ENCODE data around the gene KIF17. TPM values are rescaled to one million over a fixed set of nuclear protein-coding genes. Genes with fewer than 3 reads are reported as not detected.

The KIF17 gene
- polyA plus RNA-seq, 1 donor from 2014 or later, result 10.0 TPM

DNA sequence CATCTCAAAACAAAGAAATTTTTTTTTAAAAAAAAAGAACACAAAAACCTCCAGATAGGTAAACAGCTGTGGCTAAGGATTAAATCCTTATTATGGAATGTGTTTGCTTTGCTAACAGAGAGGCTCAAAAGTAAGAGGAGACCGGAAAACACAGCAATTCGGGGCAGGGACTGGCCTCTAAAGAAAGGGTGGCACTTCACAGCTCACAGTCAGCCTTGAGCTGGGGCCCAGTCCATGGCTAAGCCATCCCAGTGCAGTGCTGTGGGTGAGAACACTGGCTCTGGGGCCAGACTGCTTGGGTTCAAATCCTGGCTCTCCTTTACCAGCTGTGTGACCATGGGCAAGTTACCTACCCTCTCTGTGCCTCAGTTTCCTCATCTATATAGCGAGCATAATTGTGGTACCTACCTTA is 28.2 kb downstream of the KIF17 start:
- Histone ChIP-seq H3K9ac (ENCODE audit: low read length) (no peak overlapping the region), H3K4me2 (ENCODE audit: low read length) (no peak overlapping the region), H2AFZ (ENCODE audit: low read depth, low read length) (no peak overlapping the region), H3K79me2 (replicated peaks; ENCODE audit: insufficient read depth, low read length) (no peaks in the 10 kb centered on the region), H3K9me2 (ENCODE audit: insufficient read depth, low read length) (no peaks in the 10 kb centered on the region), H3K27me3 (ENCODE audit: insufficient read depth, low read depth, low read length) (no peaks in the 10 kb centered on the region), H3K27ac (ENCODE audit: low read length) (no peak overlapping the region), H4K20me1 (ENCODE audit: insufficient read depth) (no peaks in the 10 kb centered on the region), H3K9me3 (ENCODE audit: low read length) (no peaks in the 10 kb centered on the region), H3K4me3 (ENCODE audit: low read length) (no peak overlapping the region), H3K36me3 (ENCODE audit: insufficient read depth, low read length) (no peaks in the 10 kb centered on the region), H3F3A (ENCODE audit: insufficient read depth, low read length, poor library complexity, severe bottlenecking) (no peaks in the 10 kb centered on the region)
- no peak for TF ChIP-seq POLR2AphosphoS5 (IDR thresholded peaks at IDR 0.05)
- TF ChIP-seq, protein P1, sequence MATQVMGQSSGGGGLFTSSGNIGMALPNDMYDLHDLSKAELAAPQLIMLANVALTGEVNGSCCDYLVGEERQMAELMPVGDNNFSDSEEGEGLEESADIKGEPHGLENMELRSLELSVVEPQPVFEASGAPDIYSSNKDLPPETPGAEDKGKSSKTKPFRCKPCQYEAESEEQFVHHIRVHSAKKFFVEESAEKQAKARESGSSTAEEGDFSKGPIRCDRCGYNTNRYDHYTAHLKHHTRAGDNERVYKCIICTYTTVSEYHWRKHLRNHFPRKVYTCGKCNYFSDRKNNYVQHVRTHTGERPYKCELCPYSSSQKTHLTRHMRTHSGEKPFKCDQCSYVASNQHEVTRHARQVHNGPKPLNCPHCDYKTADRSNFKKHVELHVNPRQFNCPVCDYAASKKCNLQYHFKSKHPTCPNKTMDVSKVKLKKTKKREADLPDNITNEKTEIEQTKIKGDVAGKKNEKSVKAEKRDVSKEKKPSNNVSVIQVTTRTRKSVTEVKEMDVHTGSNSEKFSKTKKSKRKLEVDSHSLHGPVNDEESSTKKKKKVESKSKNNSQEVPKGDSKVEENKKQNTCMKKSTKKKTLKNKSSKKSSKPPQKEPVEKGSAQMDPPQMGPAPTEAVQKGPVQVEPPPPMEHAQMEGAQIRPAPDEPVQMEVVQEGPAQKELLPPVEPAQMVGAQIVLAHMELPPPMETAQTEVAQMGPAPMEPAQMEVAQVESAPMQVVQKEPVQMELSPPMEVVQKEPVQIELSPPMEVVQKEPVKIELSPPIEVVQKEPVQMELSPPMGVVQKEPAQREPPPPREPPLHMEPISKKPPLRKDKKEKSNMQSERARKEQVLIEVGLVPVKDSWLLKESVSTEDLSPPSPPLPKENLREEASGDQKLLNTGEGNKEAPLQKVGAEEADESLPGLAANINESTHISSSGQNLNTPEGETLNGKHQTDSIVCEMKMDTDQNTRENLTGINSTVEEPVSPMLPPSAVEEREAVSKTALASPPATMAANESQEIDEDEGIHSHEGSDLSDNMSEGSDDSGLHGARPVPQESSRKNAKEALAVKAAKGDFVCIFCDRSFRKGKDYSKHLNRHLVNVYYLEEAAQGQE (IDR thresholded peaks at IDR 0.05; ENCODE audit: borderline replicate concordance), result no peak
- no peak for TF ChIP-seq RAD21 (conservative IDR thresholded peaks at IDR 0.05)
- TF ChIP-seq TAF1 (IDR thresholded peaks at IDR 0.05; ENCODE audit: low read depth), result no peak

DNA sequence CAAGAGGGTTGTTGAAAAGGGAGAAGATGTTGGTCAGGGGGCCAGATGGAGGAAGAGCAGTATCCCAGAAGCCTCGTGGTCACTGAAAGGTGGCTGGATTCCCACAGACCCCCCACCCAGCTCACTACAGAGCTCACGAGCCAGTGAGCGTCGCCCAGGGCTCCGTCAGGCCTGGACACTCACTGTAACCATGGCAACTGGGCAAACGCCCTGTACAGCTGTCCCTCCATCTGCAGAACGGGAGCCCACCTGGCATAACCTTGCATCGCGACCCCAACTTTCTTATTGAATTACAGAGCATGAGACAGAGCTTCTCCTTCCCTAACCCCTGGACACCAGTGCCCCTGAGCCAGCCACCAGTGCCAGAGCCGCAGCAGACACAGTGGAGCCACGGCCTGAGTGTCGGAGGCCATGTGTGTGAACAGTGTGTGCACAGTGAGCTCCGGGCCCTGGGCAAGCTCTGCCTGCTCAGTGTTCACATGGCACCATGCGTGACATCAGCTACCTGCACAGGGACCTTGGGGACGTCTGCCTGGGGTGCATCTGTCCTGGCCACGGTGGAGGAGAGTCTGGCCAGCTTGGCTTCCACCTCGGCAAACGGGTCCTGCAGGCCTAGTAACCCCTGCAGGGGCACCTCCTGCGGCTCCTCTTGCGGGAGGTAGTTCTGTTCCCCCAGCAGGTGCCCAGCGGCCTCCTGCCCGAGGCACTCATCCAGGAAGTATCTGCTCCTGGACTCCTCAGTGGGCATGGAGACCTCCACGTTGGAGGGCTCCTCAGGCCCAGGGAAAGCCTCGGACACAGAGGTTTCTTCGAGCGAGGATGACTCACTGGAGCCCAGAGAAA is 30.7 kb downstream of the KIF17 start:
- Histone ChIP-seq H3K27ac (ENCODE audit: low read length) (no peak overlapping the region), H3K9me3 (ENCODE audit: low read length) (no peaks in the 10 kb centered on the region), H4K20me1 (ENCODE audit: insufficient read depth) (no peaks in the 10 kb centered on the region), H3K9me2 (ENCODE audit: insufficient read depth, low read length) (no peaks in the 10 kb centered on the region), H3K27me3 (ENCODE audit: insufficient read depth, low read depth, low read length) (no peaks in the 10 kb centered on the region), H3K36me3 (ENCODE audit: insufficient read depth, low read length) (no peaks in the 10 kb centered on the region), H3K79me2 (replicated peaks; ENCODE audit: insufficient read depth, low read length) (no peaks in the 10 kb centered on the region), H2AFZ (ENCODE audit: low read depth, low read length) (no peak overlapping the region), H3K4me3 (ENCODE audit: low read length) (no peak overlapping the region), H3K9ac (ENCODE audit: low read length) (no peak overlapping the region), H3F3A (ENCODE audit: insufficient read depth, low read length, poor library complexity, severe bottlenecking) (no peaks in the 10 kb centered on the region), H3K4me2 (ENCODE audit: low read length) (no peak overlapping the region)
- TF ChIP-seq MXI1 (conservative IDR thresholded peaks at IDR 0.05; ENCODE audit: poor library complexity, severe bottlenecking) (no peak), RAD21 (conservative IDR thresholded peaks at IDR 0.05) (no peak), EZH2 (IDR thresholded peaks at IDR 0.05; ENCODE audit: borderline replicate concordance, insufficient read depth, low read length, poor library complexity, severe bottlenecking) (no peak), SMC3 (conservative IDR thresholded peaks at IDR 0.05; ENCODE audit: poor library complexity) (no peak), EP300 (conservative IDR thresholded peaks at IDR 0.05; ENCODE audit: poor library complexity, severe bottlenecking) (no peak), POLR2AphosphoS5 (IDR thresholded peaks at IDR 0.05) (no peak), TAF1 (IDR thresholded peaks at IDR 0.05; ENCODE audit: low read depth) (no peak)
- TF ChIP-seq, protein P2, sequence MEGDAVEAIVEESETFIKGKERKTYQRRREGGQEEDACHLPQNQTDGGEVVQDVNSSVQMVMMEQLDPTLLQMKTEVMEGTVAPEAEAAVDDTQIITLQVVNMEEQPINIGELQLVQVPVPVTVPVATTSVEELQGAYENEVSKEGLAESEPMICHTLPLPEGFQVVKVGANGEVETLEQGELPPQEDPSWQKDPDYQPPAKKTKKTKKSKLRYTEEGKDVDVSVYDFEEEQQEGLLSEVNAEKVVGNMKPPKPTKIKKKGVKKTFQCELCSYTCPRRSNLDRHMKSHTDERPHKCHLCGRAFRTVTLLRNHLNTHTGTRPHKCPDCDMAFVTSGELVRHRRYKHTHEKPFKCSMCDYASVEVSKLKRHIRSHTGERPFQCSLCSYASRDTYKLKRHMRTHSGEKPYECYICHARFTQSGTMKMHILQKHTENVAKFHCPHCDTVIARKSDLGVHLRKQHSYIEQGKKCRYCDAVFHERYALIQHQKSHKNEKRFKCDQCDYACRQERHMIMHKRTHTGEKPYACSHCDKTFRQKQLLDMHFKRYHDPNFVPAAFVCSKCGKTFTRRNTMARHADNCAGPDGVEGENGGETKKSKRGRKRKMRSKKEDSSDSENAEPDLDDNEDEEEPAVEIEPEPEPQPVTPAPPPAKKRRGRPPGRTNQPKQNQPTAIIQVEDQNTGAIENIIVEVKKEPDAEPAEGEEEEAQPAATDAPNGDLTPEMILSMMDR (IDR thresholded peaks at IDR 0.05; ENCODE audit: poor library complexity, severe bottlenecking), result no peak
- TF ChIP-seq, protein P1 (IDR thresholded peaks at IDR 0.05; ENCODE audit: borderline replicate concordance), result no peak

Data from neural cell (in vitro differentiated cells).